Measurements from ENCODE around the gene CHURC1. TPM values are rescaled to one million over a fixed set of nuclear protein-coding genes. Genes with fewer than 3 reads are reported as not detected.

Gene CHURC1
- total and polyA plus RNA-seq, 2 of the 8 experiments (the other 6 are each of a cell fraction or from before 2014, with no cell fraction given) = 50.2 to 59.3 TPM

DNA sequence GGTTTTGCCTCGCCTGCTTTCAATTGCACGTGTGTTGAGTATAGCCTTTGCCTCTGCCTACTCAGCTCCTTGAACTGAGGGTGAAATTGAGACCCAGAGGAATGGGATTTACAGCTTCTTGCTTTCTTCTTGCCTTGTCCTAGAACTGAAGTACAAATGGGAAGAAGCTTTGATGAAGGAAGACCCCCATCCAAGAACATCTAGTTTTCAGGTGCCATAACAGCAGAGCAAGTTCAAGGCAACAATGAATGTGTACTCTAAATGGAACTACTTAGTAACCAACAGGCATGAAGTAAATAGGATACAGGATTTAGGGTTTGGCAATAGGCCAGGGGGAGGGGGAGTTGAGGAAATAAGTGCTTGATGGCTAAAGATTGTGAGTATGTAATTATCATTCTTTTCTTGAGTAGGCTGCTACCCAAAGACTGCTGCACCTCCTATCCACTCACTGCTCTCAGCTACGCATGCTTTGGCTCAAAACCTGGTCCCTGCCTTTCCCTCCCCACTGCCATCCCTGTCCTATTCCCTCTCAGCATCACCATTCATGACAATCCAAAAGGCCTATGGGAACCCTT, 26.2 kb downstream of the CHURC1 start (continued):
- TF ChIP-seq, protein P1, sequence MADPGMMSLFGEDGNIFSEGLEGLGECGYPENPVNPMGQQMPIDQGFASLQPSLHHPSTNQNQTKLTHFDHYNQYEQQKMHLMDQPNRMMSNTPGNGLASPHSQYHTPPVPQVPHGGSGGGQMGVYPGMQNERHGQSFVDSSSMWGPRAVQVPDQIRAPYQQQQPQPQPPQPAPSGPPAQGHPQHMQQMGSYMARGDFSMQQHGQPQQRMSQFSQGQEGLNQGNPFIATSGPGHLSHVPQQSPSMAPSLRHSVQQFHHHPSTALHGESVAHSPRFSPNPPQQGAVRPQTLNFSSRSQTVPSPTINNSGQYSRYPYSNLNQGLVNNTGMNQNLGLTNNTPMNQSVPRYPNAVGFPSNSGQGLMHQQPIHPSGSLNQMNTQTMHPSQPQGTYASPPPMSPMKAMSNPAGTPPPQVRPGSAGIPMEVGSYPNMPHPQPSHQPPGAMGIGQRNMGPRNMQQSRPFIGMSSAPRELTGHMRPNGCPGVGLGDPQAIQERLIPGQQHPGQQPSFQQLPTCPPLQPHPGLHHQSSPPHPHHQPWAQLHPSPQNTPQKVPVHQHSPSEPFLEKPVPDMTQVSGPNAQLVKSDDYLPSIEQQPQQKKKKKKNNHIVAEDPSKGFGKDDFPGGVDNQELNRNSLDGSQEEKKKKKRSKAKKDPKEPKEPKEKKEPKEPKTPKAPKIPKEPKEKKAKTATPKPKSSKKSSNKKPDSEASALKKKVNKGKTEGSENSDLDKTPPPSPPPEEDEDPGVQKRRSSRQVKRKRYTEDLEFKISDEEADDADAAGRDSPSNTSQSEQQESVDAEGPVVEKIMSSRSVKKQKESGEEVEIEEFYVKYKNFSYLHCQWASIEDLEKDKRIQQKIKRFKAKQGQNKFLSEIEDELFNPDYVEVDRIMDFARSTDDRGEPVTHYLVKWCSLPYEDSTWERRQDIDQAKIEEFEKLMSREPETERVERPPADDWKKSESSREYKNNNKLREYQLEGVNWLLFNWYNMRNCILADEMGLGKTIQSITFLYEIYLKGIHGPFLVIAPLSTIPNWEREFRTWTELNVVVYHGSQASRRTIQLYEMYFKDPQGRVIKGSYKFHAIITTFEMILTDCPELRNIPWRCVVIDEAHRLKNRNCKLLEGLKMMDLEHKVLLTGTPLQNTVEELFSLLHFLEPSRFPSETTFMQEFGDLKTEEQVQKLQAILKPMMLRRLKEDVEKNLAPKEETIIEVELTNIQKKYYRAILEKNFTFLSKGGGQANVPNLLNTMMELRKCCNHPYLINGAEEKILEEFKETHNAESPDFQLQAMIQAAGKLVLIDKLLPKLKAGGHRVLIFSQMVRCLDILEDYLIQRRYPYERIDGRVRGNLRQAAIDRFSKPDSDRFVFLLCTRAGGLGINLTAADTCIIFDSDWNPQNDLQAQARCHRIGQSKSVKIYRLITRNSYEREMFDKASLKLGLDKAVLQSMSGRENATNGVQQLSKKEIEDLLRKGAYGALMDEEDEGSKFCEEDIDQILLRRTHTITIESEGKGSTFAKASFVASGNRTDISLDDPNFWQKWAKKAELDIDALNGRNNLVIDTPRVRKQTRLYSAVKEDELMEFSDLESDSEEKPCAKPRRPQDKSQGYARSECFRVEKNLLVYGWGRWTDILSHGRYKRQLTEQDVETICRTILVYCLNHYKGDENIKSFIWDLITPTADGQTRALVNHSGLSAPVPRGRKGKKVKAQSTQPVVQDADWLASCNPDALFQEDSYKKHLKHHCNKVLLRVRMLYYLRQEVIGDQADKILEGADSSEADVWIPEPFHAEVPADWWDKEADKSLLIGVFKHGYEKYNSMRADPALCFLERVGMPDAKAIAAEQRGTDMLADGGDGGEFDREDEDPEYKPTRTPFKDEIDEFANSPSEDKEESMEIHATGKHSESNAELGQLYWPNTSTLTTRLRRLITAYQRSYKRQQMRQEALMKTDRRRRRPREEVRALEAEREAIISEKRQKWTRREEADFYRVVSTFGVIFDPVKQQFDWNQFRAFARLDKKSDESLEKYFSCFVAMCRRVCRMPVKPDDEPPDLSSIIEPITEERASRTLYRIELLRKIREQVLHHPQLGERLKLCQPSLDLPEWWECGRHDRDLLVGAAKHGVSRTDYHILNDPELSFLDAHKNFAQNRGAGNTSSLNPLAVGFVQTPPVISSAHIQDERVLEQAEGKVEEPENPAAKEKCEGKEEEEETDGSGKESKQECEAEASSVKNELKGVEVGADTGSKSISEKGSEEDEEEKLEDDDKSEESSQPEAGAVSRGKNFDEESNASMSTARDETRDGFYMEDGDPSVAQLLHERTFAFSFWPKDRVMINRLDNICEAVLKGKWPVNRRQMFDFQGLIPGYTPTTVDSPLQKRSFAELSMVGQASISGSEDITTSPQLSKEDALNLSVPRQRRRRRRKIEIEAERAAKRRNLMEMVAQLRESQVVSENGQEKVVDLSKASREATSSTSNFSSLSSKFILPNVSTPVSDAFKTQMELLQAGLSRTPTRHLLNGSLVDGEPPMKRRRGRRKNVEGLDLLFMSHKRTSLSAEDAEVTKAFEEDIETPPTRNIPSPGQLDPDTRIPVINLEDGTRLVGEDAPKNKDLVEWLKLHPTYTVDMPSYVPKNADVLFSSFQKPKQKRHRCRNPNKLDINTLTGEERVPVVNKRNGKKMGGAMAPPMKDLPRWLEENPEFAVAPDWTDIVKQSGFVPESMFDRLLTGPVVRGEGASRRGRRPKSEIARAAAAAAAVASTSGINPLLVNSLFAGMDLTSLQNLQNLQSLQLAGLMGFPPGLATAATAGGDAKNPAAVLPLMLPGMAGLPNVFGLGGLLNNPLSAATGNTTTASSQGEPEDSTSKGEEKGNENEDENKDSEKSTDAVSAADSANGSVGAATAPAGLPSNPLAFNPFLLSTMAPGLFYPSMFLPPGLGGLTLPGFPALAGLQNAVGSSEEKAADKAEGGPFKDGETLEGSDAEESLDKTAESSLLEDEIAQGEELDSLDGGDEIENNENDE (IDR thresholded peaks at IDR 0.05; ENCODE audit: insufficient replicate concordance, low read length) = no peak
- TF ChIP-seq TBP (IDR thresholded peaks at IDR 0.05; ENCODE audit: low read depth, low read length) (no peak), E2F6 (IDR thresholded peaks at IDR 0.05) (no peak), ZNF274 (IDR thresholded peaks at IDR 0.05; ENCODE audit: borderline replicate concordance, extremely low read depth, low read length) (no peak), SP2 (IDR thresholded peaks at IDR 0.05; ENCODE audit: low read length) (no peak), TAF7 (optimal IDR thresholded peaks at IDR 0.05; ENCODE audit: borderline replicate concordance, low read depth, low read length) (no peak)
